ENCODE results near the gene LRRC34. TPM values are rescaled to one million over a fixed set of nuclear protein-coding genes. Genes with fewer than 3 reads are reported as not detected.
A peak's percentile ranks its signal among the peaks of the same experiment; 100 is the strongest.

LRRC34 gene
- polyA plus RNA-seq (ENCODE audit: insufficient read length in 12 of 12): 10 to 100 TPM in 1 of 12 donors, 1 to 10 TPM in 9, not detected in 2; 2.3 to 10.3 (median 5.9) TPM
- long read RNA-seq, donor 1: 0 reads
- long read RNA-seq, donor 2: 0 reads
- long read RNA-seq, donor 3: 0 reads
- long read RNA-seq, donor 4: 0 reads
- long read RNA-seq, donor 5: 0 reads
- long read RNA-seq, donor 6, partial matches to known transcripts: 0 of 1 reads
- long read RNA-seq, donor 6, other reads (novel, unspliced or antisense): 0 of 1 reads
- long read RNA-seq, donor 7: 0 reads
- long read RNA-seq, donor 8: 0 reads
- long read RNA-seq, donor 9: 0 reads
- long read RNA-seq, donor 10: 0 reads
- long read RNA-seq, donor 11: 0 reads

- peak; percentile 74 for DNase-seq
Measured at GRCh38 chr3:169812332-169813235, at the start of gene LRRC34, which contains the start of gene LRRIQ4. Gene LRRC34 (minus strand): TSS chr3:169812904. CDS start chr3:169812548, 356 bp downstream. Gene LRRIQ4 (plus strand): TSS chr3:169812870. CDS start chr3:169821922, 9,052 bp downstream.

GRCh38 chr3:169861871-169862270 is 49.2 kb upstream of the LRRC34 start:
- DNase-seq: no peak

GRCh38 chr3:169857811-169858210 is 45.1 kb upstream of the LRRC34 start:
- no peak for DNase-seq

- no peak for DNase-seq
Measured at GRCh38 chr3:169855514-169855913, 42.8 kb upstream of the LRRC34 start.

- DNase-seq: no peak
Measured at GRCh38 chr3:169850618-169851017, 37.9 kb upstream of the LRRC34 start.

- DNase-seq: no peak
Measured at GRCh38 chr3:169848741-169849140, 36.0 kb upstream of the LRRC34 start.

GRCh38 chr3:169847896-169848295 is 35.2 kb upstream of the LRRC34 start:
- no peak for DNase-seq

GRCh38 chr3:169846458-169847193 is 33.9 kb upstream of the LRRC34 start:
- DNase-seq: no peak

- DNase-seq: no peak
Measured at GRCh38 chr3:169842960-169843359, 30.3 kb upstream of the LRRC34 start.

- DNase-seq: no peak
Measured at GRCh38 chr3:169841171-169841570, 28.5 kb upstream of the LRRC34 start.

- no peak for DNase-seq
Measured at GRCh38 chr3:169838511-169839030, 25.9 kb upstream of the LRRC34 start.

GRCh38 chr3:169836942-169837275 is 24.2 kb upstream of the LRRC34 start:
- no peak for DNase-seq

- no peak for DNase-seq
Measured at GRCh38 chr3:169836078-169836941, 23.6 kb upstream of the LRRC34 start.

- DNase-seq: no peak
Measured at GRCh38 chr3:169835533-169835932, 22.8 kb upstream of the LRRC34 start.

- DNase-seq: no peak
Measured at GRCh38 chr3:169827712-169828111, 15.0 kb upstream of the LRRC34 start.

GRCh38 chr3:169825316-169825715 is 12.6 kb upstream of the LRRC34 start:
- no peak for DNase-seq

GRCh38 chr3:169822983-169823382 is 10.3 kb upstream of the LRRC34 start:
- DNase-seq: no peak

- no peak for DNase-seq
Measured at GRCh38 chr3:169822540-169822939, 9.8 kb upstream of the LRRC34 start.

GRCh38 chr3:169822091-169822490 is 9.4 kb upstream of the LRRC34 start:
- DNase-seq: no peak

- DNase-seq: no peak
Measured at GRCh38 chr3:169818316-169818715, 5.6 kb upstream of the LRRC34 start.

- DNase-seq: no peak
Measured at GRCh38 chr3:169815590-169816150, 3.0 kb upstream of the LRRC34 start.
